HCT116 (cell line): ENCODE results near the gene CSTPP1. TPM values are rescaled to one million over a fixed set of nuclear protein-coding genes. Genes with fewer than 3 reads are reported as not detected.

Experiments used
- ATAC-seq: fragments of 200-7000 bp; cut with Tn5 transposase; 2 replicates; pipeline ENCODE4 v1.9.1; 2020; ENCODE audit warnings: mild to moderate bottlenecking, moderate library complexity
- BruUV-seq: library from RNA; stranded (reverse); fragments of 400-500 nt; replicated peaks from 2 replicates; lab custom pipeline; 2021; lab: Mats Ljungman, UMichigan
- CTCF ChIA-PET: fragments of 300-600 bp; sonication (Branson Sonifier 250); formaldehyde crosslinking; loops from one replicate; lab custom pipeline; 2021; ENCODE audit warnings: antibody characterized with exemption; lab: Charles Lee
- POLR2A ChIA-PET: fragments of 300-600, 350-600 bp; sonication (Branson Sonifier 250); formaldehyde crosslinking; loops from one replicate; lab custom pipeline; 2021; ENCODE audit warnings: antibody characterized with exemption; lab: Charles Lee
- RAD21 ChIA-PET, 2 experiments: fragments of 300-600 bp; sonication (Branson Sonifier 250); formaldehyde crosslinking; loops; one replicate each; lab custom pipeline; 2023; ENCODE audit warnings: low total read pairs in 2 of 2; ENCODE audit not compliant: uncharacterized antibody in 2 of 2, unreplicated experiment in 2 of 2, low non-redundant PET in 1 of 2; lab: Charles Lee
- DNase-seq: peaks from one replicate; pipeline ENCODE4 v3.0.0-alpha.2; 2010; ENCODE audit warnings: low read depth, low spot score
- H2AFZ ChIP-seq: fragments of 200-600 bp; shearing (Covaris generic), sonication (generic); 2 replicates; pipeline ENCODE4 v1.6.1; 2017; ENCODE audit warnings: low read depth, mixed run types, mixed read lengths, antibody characterized with exemption, low read length; ENCODE audit not compliant: poor library complexity, severe bottlenecking
- H3K27ac ChIP-seq: 2 replicates; pipeline ENCODE4 v1.5.1; 2012; ENCODE audit warnings: low read depth, low read length
- H3K27me3 ChIP-seq: fragments of 200-600 bp; sonication (generic); 2 replicates; pipeline ENCODE4 v1.6.1; 2016; ENCODE audit warnings: mixed run types, low read length, mixed read lengths; ENCODE audit not compliant: insufficient read depth
- H3K36me3 ChIP-seq, 2 experiments: fragments of 200-500 bp in 1 of 2; fragments of 200-600 bp in 1 of 2; sonication (Bioruptor generic) in 1 of 2; sonication (generic) in 1 of 2; 2 replicates each; pipeline versions ENCODE4 v1.5.1 to v1.6.1; 2014 to 2016; ENCODE audit warnings: low read length in 2 of 2, inconsistent platforms in 1 of 2, mixed read lengths in 1 of 2, mixed run types in 1 of 2; ENCODE audit not compliant: insufficient read depth in 2 of 2, control insufficient read depth in 1 of 2
- H3K4me1 ChIP-seq, 2 experiments: fragments of 200-600 bp in 1 of 2; sonication (generic) in 1 of 2; 2 replicates each; pipeline versions ENCODE4 v1.5.1 to v1.6.1; 2012 to 2017; ENCODE audit warnings: low read length in 2 of 2, inconsistent platforms in 1 of 2, mild to moderate bottlenecking in 1 of 2, mixed read lengths in 1 of 2, mixed run types in 1 of 2, moderate library complexity in 1 of 2; ENCODE audit not compliant: insufficient read depth in 2 of 2, control insufficient read depth in 1 of 2
- H3K4me2 ChIP-seq: fragments of 200-600 bp; sonication (generic); 2 replicates; pipeline ENCODE4 v1.6.1; 2017; ENCODE audit warnings: mixed run types, low read length, mixed read lengths
- H3K4me3 ChIP-seq, 2 experiments: fragments of 200-600 bp in 1 of 2; sonication (generic) in 1 of 2; replicated peaks in 1 of 2; 2 replicates each; pipeline ENCODE4 v1.5.1; 2011 to 2016; ENCODE audit warnings: low read length in 2 of 2, control low read depth in 1 of 2, low read depth in 1 of 2, mild to moderate bottlenecking in 1 of 2, mixed read lengths in 1 of 2, mixed run types in 1 of 2
- H3K79me2 ChIP-seq: fragments of 200-600 bp; sonication (generic); 2 replicates; pipeline ENCODE4 v1.6.1; 2017; ENCODE audit warnings: mild to moderate bottlenecking, mixed run types, low read length, moderate library complexity, mixed read lengths; ENCODE audit not compliant: insufficient read depth
- H3K9ac ChIP-seq: fragments of 200-600 bp; sonication (generic); 2 replicates; pipeline ENCODE4 v1.6.1; 2016; ENCODE audit warnings: low read length, mixed read lengths
- H3K9me2 ChIP-seq: fragments of 200-600 bp; sonication (generic), shearing (Covaris generic); 2 replicates; pipeline ENCODE4 v1.6.1; 2017; ENCODE audit warnings: mixed run types, mild to moderate bottlenecking, moderate library complexity; ENCODE audit not compliant: insufficient read depth
- H3K9me3 ChIP-seq, 2 experiments: fragments of 200-500 bp in 1 of 2; fragments of 200-600 bp in 1 of 2; sonication (Bioruptor generic) in 1 of 2; sonication (generic) in 1 of 2; 2 replicates each; pipeline ENCODE4 v1.6.1; 2014 to 2017; ENCODE audit warnings: low read length in 2 of 2, mixed read lengths in 2 of 2, inconsistent platforms in 1 of 2, low read depth in 1 of 2, mild to moderate bottlenecking in 1 of 2, mixed run types in 1 of 2, moderate library complexity in 1 of 2; ENCODE audit not compliant: control insufficient read depth in 1 of 2, insufficient read depth in 1 of 2
- H4K20me1 ChIP-seq: fragments of 200-600 bp; sonication (generic), shearing (Covaris generic); 2 replicates; pipeline ENCODE4 v1.6.1; 2017; ENCODE audit warnings: mixed run types, mild to moderate bottlenecking, moderate library complexity; ENCODE audit not compliant: insufficient read depth
- CBX3 ChIP-seq: IDR thresholded peaks from 2 replicates; pipeline ENCODE4 v1.6.1; 2012; ENCODE audit warnings: low read depth
- CEBPB ChIP-seq: IDR thresholded peaks from 2 replicates; pipeline ENCODE4 v1.6.1; 2012; ENCODE audit warnings: low read depth
- CTCF ChIP-seq, 3 experiments: fragments of 200-600 bp in 1 of 3; sonication (generic) in 1 of 3; IDR thresholded peaks in 2 of 3; conservative IDR thresholded peaks in 1 of 3; 2 replicates each; pipeline ENCODE4 v1.5.1; 2012 to 2017; ENCODE audit warnings: low read depth in 2 of 3, low read length in 2 of 3, antibody characterized with exemption in 1 of 3, borderline replicate concordance in 1 of 3, control low read depth in 1 of 3, mild to moderate bottlenecking in 1 of 3, mixed read lengths in 1 of 3, mixed run types in 1 of 3, moderate library complexity in 1 of 3; ENCODE audit not compliant: insufficient read depth in 1 of 3
- EGR1 ChIP-seq: IDR thresholded peaks from 2 replicates; pipeline ENCODE4 v1.6.1; 2012; ENCODE audit warnings: low read depth
- ELF1 ChIP-seq: IDR thresholded peaks from 2 replicates; pipeline ENCODE4 v1.6.1; 2012; ENCODE audit warnings: low read depth, borderline replicate concordance
- EZH2 ChIP-seq: fragments of 200-600 bp; sonication (generic); IDR thresholded peaks from 2 replicates; pipeline ENCODE4 v1.6.1; 2017; ENCODE audit warnings: antibody characterized with exemption, mixed run types
- EZH2phosphoT487 ChIP-seq: fragments of 200-600 bp; IDR thresholded peaks from 2 replicates; pipeline ENCODE4 v1.6.1; 2018; ENCODE audit warnings: antibody characterized with exemption, borderline replicate concordance
- FOSL1 ChIP-seq: IDR thresholded peaks from 2 replicates; pipeline ENCODE4 v1.6.1; 2012; ENCODE audit warnings: low read depth
- JUND ChIP-seq: IDR thresholded peaks from 2 replicates; pipeline ENCODE4 v1.6.1; 2012
- MAX ChIP-seq: IDR thresholded peaks from 2 replicates; pipeline ENCODE4 v1.6.1; 2012
- RAD21 ChIP-seq: IDR thresholded peaks from 2 replicates; pipeline ENCODE4 v1.6.1; 2012; ENCODE audit warnings: low read depth, mild to moderate bottlenecking
- REST ChIP-seq: IDR thresholded peaks from 2 replicates; pipeline ENCODE4 v1.6.1; 2012; ENCODE audit warnings: low read depth
- SIN3A ChIP-seq: IDR thresholded peaks from 2 replicates; pipeline ENCODE4 v1.6.1; 2012; ENCODE audit warnings: low read depth
- SRF ChIP-seq: IDR thresholded peaks from 2 replicates; pipeline ENCODE4 v1.6.1; 2012; ENCODE audit warnings: low read depth
- TCF7L2 ChIP-seq: IDR thresholded peaks from 2 replicates; pipeline ENCODE4 v1.7.0; 2011; ENCODE audit warnings: borderline replicate concordance, inconsistent platforms; ENCODE audit not compliant: insufficient read depth, insufficient read length; ENCODE audit errors: extremely low read depth
- YY1 ChIP-seq: IDR thresholded peaks from 2 replicates; pipeline ENCODE4 v1.6.1; 2011; ENCODE audit warnings: low read length, low read depth, moderate library complexity, mild to moderate bottlenecking; ENCODE audit not compliant: insufficient replicate concordance; ENCODE audit errors: extremely low read depth
- ZBTB33 ChIP-seq: IDR thresholded peaks from 2 replicates; pipeline ENCODE4 v1.6.1; 2011; ENCODE audit warnings: mild to moderate bottlenecking, low read length, moderate library complexity; ENCODE audit not compliant: insufficient replicate concordance; ENCODE audit errors: extremely low read depth
- intact Hi-C: fragments of 100-400 bp; cut with micrococcal nuclease; formaldehyde crosslinking; loops from 2 replicates; pipeline ENCODE4 v1.10.0; 2022
- total RNA-seq: library from RNA; stranded (reverse); gene quantifications from one replicate; pipeline ENCODE4 v1.2.1, GENCODE V29; 2021; ENCODE audit not compliant: unreplicated experiment

Gene CSTPP1
- total RNA-seq, 1 experiment from 2014 or later: 24.7 TPM

- Histone ChIP-seq H3K9me3 (no peaks in the 10 kb centered on the region), H3K4me3 (no peak overlapping the region), H3K4me1 (peaks cover 0 to 2% of the 10 kb centered on the region in 2 experiments; a peak in 2 of 4 replicates), H4K20me1 (no peaks in the 10 kb centered on the region), H3K9me2 (no peaks in the 10 kb centered on the region), H3K27me3 (no peaks in the 10 kb centered on the region), H2AFZ (no peak overlapping the region), H3K36me3 (no peaks in the 10 kb centered on the region), H3K9ac (no peak overlapping the region), H3K4me2 (no peak overlapping the region), H3K79me2 (no peaks in the 10 kb centered on the region), H3K27ac (no peak overlapping the region)
- POLR2A ChIA-PET: no interaction called here
- no peak for TF ChIP-seq EZH2
- no peak for TF ChIP-seq SIN3A
- no peak for TF ChIP-seq TCF7L2
- TF ChIP-seq FOSL1: no peak
- TF ChIP-seq ELF1: no peak
- TF ChIP-seq SRF: no peak
- TF ChIP-seq REST: no peak
- no peak for TF ChIP-seq CEBPB
- TF ChIP-seq EZH2phosphoT487: no peak
- TF ChIP-seq RAD21: no peak
- TF ChIP-seq EGR1: no peak
- TF ChIP-seq MAX: no peak
- TF ChIP-seq ZBTB33: no peak
- TF ChIP-seq JUND: no peak
- no peak for TF ChIP-seq YY1
- no peak for TF ChIP-seq CTCF (IDR thresholded peaks at IDR 0.05 in 2 of 3, conservative IDR thresholded peaks at IDR 0.05 in 1 of 3; ENCODE audit: borderline replicate concordance in 1 of 3, insufficient read depth in 1 of 3, low read depth in 2 of 3, low read length in 2 of 3)
- no peak for TF ChIP-seq CBX3
- intact Hi-C loops: no loop called here
- CTCF ChIA-PET: interaction anchor here (0.7 kb wide), 1 partner anchor 14 kb away, joined by 3 read pairs; no protein-coding TSS in a partner anchor
- DNase-seq: no peak
- RAD21 ChIA-PET: no interaction called here
- BruUV-seq: no TSS peak
- no peak for ATAC-seq
Measured at GRCh38 chr11:46901156-46901555, 35.4 kb upstream of the CSTPP1 start.
